IMR-90 (cell line): ENCODE measurements around the gene ZNF821. TPM values are rescaled to one million over a fixed set of nuclear protein-coding genes. Genes with fewer than 3 reads are reported as not detected.

Experiments
- ATAC-seq: fragments of 200-7000 bp; cut with Tn5 transposase; 2 replicates; pipeline ENCODE4 v1.9.1; 2020; ENCODE audit warnings: low read depth, mild to moderate bottlenecking, moderate library complexity
- BruUV-seq: library from RNA; stranded (reverse); fragments of 400-500 nt; replicated peaks from 2 replicates; lab custom pipeline; 2021; lab: Mats Ljungman, UMichigan
- CTCF ChIA-PET: fragments of 300-600 bp; formaldehyde crosslinking; extraction: SDS; loops from one replicate; lab custom pipeline; 2021; ENCODE audit warnings: antibody characterized with exemption; lab: Yijun Ruan, JAX
- POLR2A ChIA-PET: fragments of 300-600 bp; sonication (Branson Sonifier 250); formaldehyde crosslinking; loops from one replicate; lab custom pipeline; 2022; ENCODE audit warnings: antibody characterized with exemption; ENCODE audit not compliant: unreplicated experiment; lab: Charles Lee
- DNase-seq: peaks from one replicate; pipeline ENCODE4 v3.0.0; 2013
- H2AFZ ChIP-seq: replicated peaks from 2 replicates; pipeline ENCODE3; 2013; ENCODE audit warnings: low read length, mild to moderate bottlenecking; ENCODE audit not compliant: poor library complexity
- H2AK5ac ChIP-seq: 2 replicates; pipeline ENCODE4 v1.6.1; 2013; ENCODE audit warnings: low read depth, low read length, inconsistent platforms
- H2AK9ac ChIP-seq: replicated peaks from 2 replicates; pipeline ENCODE3; 2013; ENCODE audit warnings: mild to moderate bottlenecking, low read depth, low read length, moderate library complexity; ENCODE audit not compliant: poor library complexity
- H2BK120ac ChIP-seq: 2 replicates; pipeline ENCODE4 v1.6.1; 2013; ENCODE audit warnings: low read depth, low read length, inconsistent platforms
- H2BK15ac ChIP-seq: 3 replicates; pipeline ENCODE4 v1.6.1; 2013; ENCODE audit warnings: low read depth, low read length, inconsistent platforms
- H2BK20ac ChIP-seq: 2 replicates; pipeline ENCODE4 v1.6.1; 2013; ENCODE audit warnings: low read depth, mild to moderate bottlenecking, inconsistent platforms, low read length, moderate library complexity
- H2BK5ac ChIP-seq: 2 replicates; pipeline ENCODE4 v1.6.1; 2013; ENCODE audit warnings: mild to moderate bottlenecking, low read depth, low read length, inconsistent platforms; ENCODE audit not compliant: poor library complexity, severe bottlenecking
- H3K14ac ChIP-seq: replicated peaks from 2 replicates; pipeline ENCODE4 v1.6.1; 2013; ENCODE audit warnings: low read depth, low read length, inconsistent platforms
- H3K18ac ChIP-seq: 2 replicates; pipeline ENCODE4 v1.6.1; 2013; ENCODE audit warnings: low read depth, low read length, control low read depth
- H3K23ac ChIP-seq: 2 replicates; pipeline ENCODE4 v1.6.1; 2013; ENCODE audit warnings: low read depth, low read length, inconsistent platforms
- H3K27ac ChIP-seq: 2 replicates; pipeline ENCODE4 v1.5.1; 2013; ENCODE audit warnings: mild to moderate bottlenecking, control low read depth, low read length; ENCODE audit not compliant: insufficient read depth
- H3K27me3 ChIP-seq: 2 replicates; pipeline ENCODE4 v1.6.1; 2013; ENCODE audit warnings: low read length; ENCODE audit not compliant: control insufficient read depth, insufficient read depth
- H3K36me3 ChIP-seq: 2 replicates; pipeline ENCODE4 v1.6.1; 2013; ENCODE audit warnings: low read length, mixed read lengths; ENCODE audit not compliant: control insufficient read depth, insufficient read depth
- H3K4ac ChIP-seq: 2 replicates; pipeline ENCODE4 v1.6.1; 2013; ENCODE audit warnings: low read depth, low read length, inconsistent platforms
- H3K4me1 ChIP-seq: 2 replicates; pipeline ENCODE4 v1.6.1; 2013; ENCODE audit warnings: low read length, mixed read lengths; ENCODE audit not compliant: control insufficient read depth, insufficient read depth
- H3K4me2 ChIP-seq: 2 replicates; pipeline ENCODE4 v1.6.1; 2013; ENCODE audit warnings: low read depth, mild to moderate bottlenecking, control low read depth, low read length, moderate library complexity
- H3K4me3 ChIP-seq: 2 replicates; pipeline ENCODE4 v1.5.1; 2013; ENCODE audit warnings: low read depth, mild to moderate bottlenecking, control low read depth, low read length, moderate library complexity; ENCODE audit not compliant: insufficient read depth
- H3K56ac ChIP-seq: 2 replicates; pipeline ENCODE4 v1.6.1; 2013; ENCODE audit warnings: low read length, inconsistent platforms; ENCODE audit not compliant: insufficient read depth; ENCODE audit errors: extremely low read depth
- H3K79me1 ChIP-seq, 2 experiments: 2 replicates each; pipeline ENCODE4 v1.6.1; 2013; ENCODE audit warnings: low read length in 2 of 2, inconsistent platforms in 1 of 2, low read depth in 1 of 2
- H3K9ac ChIP-seq: 2 replicates; pipeline ENCODE4 v1.6.1; 2013; ENCODE audit warnings: low read depth, low read length, control low read depth
- H3K9me1 ChIP-seq: 2 replicates; pipeline ENCODE4 v1.6.1; 2013; ENCODE audit warnings: low read length, inconsistent platforms; ENCODE audit not compliant: insufficient read depth
- H3K9me3 ChIP-seq: 2 replicates; pipeline ENCODE4 v1.6.1; 2013; ENCODE audit warnings: low read length; ENCODE audit not compliant: control insufficient read depth, insufficient read depth
- H4K20me1 ChIP-seq: 2 replicates; pipeline ENCODE4 v1.6.1; 2013; ENCODE audit warnings: low read length, inconsistent platforms; ENCODE audit not compliant: insufficient read depth
- H4K5ac ChIP-seq: 2 replicates; pipeline ENCODE4 v1.6.1; 2013; ENCODE audit warnings: mild to moderate bottlenecking, low read depth, low read length, control low read depth
- H4K8ac ChIP-seq, 2 experiments: 2 replicates each; pipeline ENCODE4 v1.6.1; 2013; ENCODE audit warnings: low read depth in 2 of 2, low read length in 2 of 2, control low read depth in 1 of 2, inconsistent platforms in 1 of 2
- H4K91ac ChIP-seq: 2 replicates; pipeline ENCODE4 v1.6.1; 2013; ENCODE audit warnings: low read depth, low read length, inconsistent platforms; ENCODE audit not compliant: insufficient read depth
- BHLHE40 ChIP-seq: fragments of 150-350 bp; IDR thresholded peaks from 2 replicates; pipeline ENCODE4 v1.6.1; 2016; ENCODE audit warnings: mild to moderate bottlenecking, low read depth, low read length
- CEBPB ChIP-seq: IDR thresholded peaks from 2 replicates; pipeline ENCODE4 v1.6.1; 2012; ENCODE audit warnings: low read depth, low read length, improper control_type of control experiment
- CHD1 ChIP-seq: IDR thresholded peaks from 2 replicates; pipeline ENCODE4 v1.6.1; 2012; ENCODE audit warnings: low read depth, low read length, improper control_type of control experiment
- CTCF ChIP-seq: conservative IDR thresholded peaks from 2 replicates; pipeline ENCODE4 v1.5.1; 2012; ENCODE audit warnings: mild to moderate bottlenecking, low read depth, low read length, improper control_type of control experiment
- FOS ChIP-seq: fragments of 150-350 bp; IDR thresholded peaks from 2 replicates; pipeline ENCODE4 v1.6.1; 2016; ENCODE audit warnings: low read depth, low read length
- MAZ ChIP-seq: IDR thresholded peaks from 2 replicates; pipeline ENCODE4 v1.6.1; 2012; ENCODE audit warnings: low read depth, mild to moderate bottlenecking, low read length, improper control_type of control experiment, moderate library complexity, borderline replicate concordance
- NFE2L2 ChIP-seq: fragments of 150-350 bp; IDR thresholded peaks from 2 replicates; pipeline ENCODE4 v1.6.1; 2016; ENCODE audit warnings: low read depth, mild to moderate bottlenecking, low read length
- POLR2A ChIP-seq: IDR thresholded peaks from 2 replicates; pipeline ENCODE4 v1.6.1; 2012; ENCODE audit warnings: mild to moderate bottlenecking, low read depth, low read length
- RAD21 ChIP-seq: IDR thresholded peaks from 2 replicates; pipeline ENCODE4 v1.6.1; 2012; ENCODE audit warnings: low read length, improper control_type of control experiment
- RCOR1 ChIP-seq: IDR thresholded peaks from 2 replicates; pipeline ENCODE4 v1.6.1; 2012; ENCODE audit warnings: mild to moderate bottlenecking, low read length, improper control_type of control experiment; ENCODE audit not compliant: insufficient replicate concordance
- SMC3 ChIP-seq: fragments of 150-350 bp; IDR thresholded peaks from 2 replicates; pipeline ENCODE4 v1.6.1; 2016; ENCODE audit warnings: low read depth, mild to moderate bottlenecking, antibody characterized with exemption, low read length, moderate library complexity
- WGBS, 2 experiments: methylation state at CpG; one replicate each; pipeline versions ENCODE4 v1.1.5 to v1.1.7; 2013; ENCODE audit warnings: missing lambda C conversion rate in 2 of 2; ENCODE audit not compliant: insufficient read length in 1 of 2; ENCODE audit errors: extremely low coverage in 2 of 2; 5-methylcytosine and 5-hydroxymethylcytosine counted together
- dilution Hi-C: fragments of 300-500 bp; cut with HindIII; formaldehyde crosslinking; loops from one replicate; pipeline ENCODE4 v1.14.3; 2018; ENCODE audit warnings: low sequenced_read_pairs; ENCODE audit not compliant: unreplicated experiment
- in situ Hi-C: fragments of 300-500 bp; cut with MboI; formaldehyde crosslinking; loops from 3 replicates; pipeline ENCODE4 v1.14.3; 2019; ENCODE audit warnings: low sequenced_read_pairs, inconsistent platforms, mixed read lengths
- intact Hi-C: fragments of 100-400 bp; cut with micrococcal nuclease; formaldehyde crosslinking; loops from 2 replicates; pipeline ENCODE4 v1.10.0; 2022
- polyA plus RNA-seq, 3 experiments: library from polyadenylated mRNA; depleted of rRNA; stranded (reverse); fragments of >200 nt; gene quantifications; 2 replicates each; pipeline ENCODE4 v1.2.3, GENCODE V29; 2012; ENCODE audit warnings: low replicate concordance in 1 of 3
- total RNA-seq: library from RNA; depleted of rRNA; stranded (reverse); fragments of >200 nt; gene quantifications from 2 replicates; pipeline ENCODE4 v1.2.3, GENCODE V29; 2012

Gene ZNF821
- total and polyA plus RNA-seq, 2 of the 4 experiments (the other 2 are of a cell fraction), result 5.9 to 6.0 TPM

- H2AFZ ChIP-seq, result no peak overlapping the region
- H4K8ac ChIP-seq, result no peak overlapping the region
- no peak overlapping the region for H3K23ac ChIP-seq
- no peak overlapping the region for H3K4me3 ChIP-seq
- dilution Hi-C loops (no loop called here), in situ Hi-C loops (no loop called here), intact Hi-C loops (no loop called here)
- peaks cover 6 to 7% of the 10 kb centered on the region in 2 experiments; a peak in 3 of 4 replicates for H3K79me1 ChIP-seq
- H2BK5ac ChIP-seq, result no peak overlapping the region
- no peak overlapping the region for H3K4ac ChIP-seq
- TF ChIP-seq FOS (no peak), CTCF (no peak), RCOR1 (no peak), CEBPB (no peak), NFE2L2 (no peak), RAD21 (no peak), SMC3 (no peak), MAZ (no peak), POLR2A (no peak), BHLHE40 (no peak), CHD1 (no peak)
- H3K4me1 ChIP-seq, result no peaks in the 10 kb centered on the region
- ChIA-PET POLR2A (no interaction called here), CTCF (interaction anchor here (1.0 kb wide), 1 partner anchor 92 kb away, joined by 3 read pairs; no protein-coding TSS in a partner anchor)
- H4K5ac ChIP-seq, result no peak overlapping the region
- peaks cover 8% of the 10 kb centered on the region for H3K36me3 ChIP-seq
- no TSS peak for BruUV-seq
- H2BK15ac ChIP-seq, result no peak overlapping the region
- no peak overlapping the region for H3K9ac ChIP-seq
- H3K56ac ChIP-seq, result no peak overlapping the region
- no peaks in the 10 kb centered on the region; the same call in 1 of the 2 replicates for H4K20me1 ChIP-seq
- H3K4me2 ChIP-seq, result no peak overlapping the region
- H2BK120ac ChIP-seq, result no peak overlapping the region
- H3K9me3 ChIP-seq, result no peaks in the 10 kb centered on the region
- no peaks in the 10 kb centered on the region for H3K27me3 ChIP-seq
- no peak overlapping the region for H3K27ac ChIP-seq
- no peak overlapping the region for H3K14ac ChIP-seq
- ATAC-seq (no peak), DNase-seq (no peak)
- H4K91ac ChIP-seq, result no peak overlapping the region
- no peak overlapping the region for H2AK9ac ChIP-seq
- no peak overlapping the region for H2BK20ac ChIP-seq
- WGBS, 2 experiments, result no CpG with 5 or more reads among the region's 1 CpG
- H3K9me1 ChIP-seq, result no peaks in the 10 kb centered on the region
- H3K18ac ChIP-seq, result no peak overlapping the region
- no peak overlapping the region for H2AK5ac ChIP-seq
Observed at GRCh38 chr16:71869089-71869488, 14.9 kb downstream of the ZNF821 start.
